NCI-H774 (cell line): ENCODE results near the gene RAG1.

Experiments
- DNase-seq: peaks from one replicate; lab custom pipeline; 2025; lab: John Stamatoyannopoulos, UW

The RAG1 gene

DNA sequence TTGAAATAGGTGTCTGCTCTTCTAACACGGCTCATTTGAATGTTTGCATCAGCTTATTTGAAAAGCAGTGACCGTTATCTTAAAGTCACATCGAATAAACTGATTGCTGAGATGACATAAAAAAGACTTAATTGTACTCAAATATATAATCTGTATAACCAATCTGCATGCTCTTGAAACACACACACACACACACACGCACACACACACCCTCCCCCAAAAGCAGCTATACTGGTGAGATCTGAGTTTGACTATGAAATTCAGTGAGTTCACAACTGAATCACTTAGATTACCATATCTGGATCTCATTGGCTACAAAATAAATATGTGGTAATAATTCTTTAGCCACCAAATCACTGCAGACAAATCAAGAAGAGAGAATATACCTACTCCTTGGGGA is 22.7 kb downstream of the RAG1 start:
- no peak for DNase-seq

DNA sequence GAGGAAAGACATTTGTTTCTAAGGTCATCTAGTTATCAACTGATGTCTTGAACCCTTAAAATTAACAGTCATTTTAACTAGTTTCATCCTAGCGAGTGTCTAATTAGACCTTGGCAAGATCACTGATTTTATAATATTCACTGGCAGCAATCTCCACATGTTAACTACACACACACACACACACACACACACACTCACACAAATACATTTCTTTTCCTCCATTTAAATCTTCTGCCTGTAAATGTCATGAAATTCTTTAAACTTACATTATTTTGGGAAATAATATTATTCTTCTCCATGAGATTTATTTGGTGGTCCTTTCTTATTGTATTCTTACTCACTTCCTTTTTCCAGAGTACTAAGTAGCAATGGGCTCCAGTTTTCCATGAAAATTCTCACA is 23.6 kb downstream of the RAG1 start:
- DNase-seq, result no peak

GRCh38 chr11:36594316-36594989 is 26.6 kb downstream of the RAG1 start, which contains the start of gene IFTAP:
Gene IFTAP (plus strand): TSS chr11:36594502. CDS start chr11:36610104, 15,602 bp downstream.
- DNase-seq, result peak; percentile 86

DNA sequence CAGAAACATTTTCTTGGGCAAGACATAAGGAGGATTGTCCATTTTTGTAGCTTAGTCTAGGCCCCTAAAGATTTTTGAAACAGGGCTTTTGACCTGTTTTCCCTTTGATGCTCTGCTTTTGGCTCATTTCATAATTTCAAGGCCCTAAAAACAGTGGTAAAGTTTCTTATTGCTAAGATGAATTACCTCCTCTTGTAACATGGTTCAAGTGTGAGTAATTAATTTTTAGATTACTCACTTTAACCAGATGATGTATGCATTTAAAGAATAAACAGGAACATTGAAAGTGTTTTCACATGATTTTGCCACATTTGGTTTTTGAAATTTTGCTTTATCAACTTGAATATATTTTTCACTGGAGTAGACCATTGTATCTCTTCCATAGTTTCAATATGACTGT is 29.1 kb downstream of the RAG1 start:
- DNase-seq, result no peak

DNA sequence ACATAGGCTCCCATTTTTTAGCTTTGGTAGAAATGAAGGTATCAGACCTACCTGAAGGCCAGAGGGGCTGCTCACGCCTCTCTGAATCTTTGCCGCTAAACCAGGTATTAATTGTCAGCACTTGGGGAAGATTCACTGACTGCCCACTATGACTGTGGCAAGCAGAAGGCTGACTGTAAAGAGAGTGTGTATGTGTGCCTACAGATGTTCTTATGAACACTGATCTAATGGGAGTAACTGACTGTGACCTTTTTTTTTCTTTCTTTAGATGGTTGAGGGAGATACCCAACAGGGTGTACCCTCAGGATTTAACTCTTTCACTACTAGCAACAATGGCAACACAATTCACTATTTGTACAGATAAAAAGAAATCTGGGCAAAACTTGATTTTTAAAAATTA is 30.2 kb downstream of the RAG1 start, which contains the start of gene RAG2:
Gene RAG2 (minus strand): TSS at position 186 of the 400 bp plus-strand sequence. CDS start 4,068 bp downstream, outside the sequence.
- DNase-seq, result no peak

DNA sequence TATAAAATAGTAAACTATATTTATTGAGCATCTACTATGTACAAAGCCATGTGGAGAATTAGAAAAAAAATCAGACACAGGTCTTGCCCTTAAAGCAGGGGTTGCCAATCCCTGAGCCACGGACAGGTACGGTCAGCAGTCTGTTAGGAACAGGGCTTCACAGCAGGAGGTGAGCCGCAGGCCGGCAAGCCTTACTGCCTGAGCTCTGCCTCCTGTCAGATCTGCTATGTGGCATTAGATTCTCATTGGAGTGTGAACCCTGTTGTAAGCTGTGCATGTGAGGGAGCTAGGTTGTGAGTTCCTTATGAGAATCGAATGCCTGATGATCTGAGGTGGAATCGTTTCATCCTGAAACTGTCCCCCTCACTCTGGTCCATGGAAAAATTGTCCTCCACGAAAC is 32.4 kb downstream of the RAG1 start:
- no peak for DNase-seq

DNA sequence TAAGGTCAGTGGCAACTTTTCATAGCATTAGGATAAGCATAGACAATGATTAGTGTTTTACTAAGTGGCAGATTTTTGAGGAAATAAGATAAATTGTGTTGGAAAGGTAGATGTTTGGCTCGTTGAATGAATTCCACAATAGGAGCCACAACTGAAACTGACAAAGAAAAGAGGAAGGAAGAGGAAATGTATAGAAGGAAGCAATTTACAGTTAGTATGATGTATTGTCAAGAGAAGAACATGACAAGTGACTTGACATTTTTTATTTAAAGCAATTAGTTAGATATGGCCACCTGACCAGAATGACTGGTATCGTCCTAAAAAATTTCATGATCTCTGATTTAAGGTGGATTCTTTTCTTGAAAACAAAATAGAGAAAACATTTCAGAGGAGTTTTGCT is 33.3 kb downstream of the RAG1 start:
- DNase-seq, result no peak

- DNase-seq, result no peak
Observed at GRCh38 chr11:36602135-36602534, 34.3 kb downstream of the RAG1 start.

GRCh38 chr11:36605221-36606216 is 37.7 kb downstream of the RAG1 start:
- no peak for DNase-seq

- no peak for DNase-seq
Observed at GRCh38 chr11:36608491-36609199, 40.8 kb downstream of the RAG1 start.

DNA sequence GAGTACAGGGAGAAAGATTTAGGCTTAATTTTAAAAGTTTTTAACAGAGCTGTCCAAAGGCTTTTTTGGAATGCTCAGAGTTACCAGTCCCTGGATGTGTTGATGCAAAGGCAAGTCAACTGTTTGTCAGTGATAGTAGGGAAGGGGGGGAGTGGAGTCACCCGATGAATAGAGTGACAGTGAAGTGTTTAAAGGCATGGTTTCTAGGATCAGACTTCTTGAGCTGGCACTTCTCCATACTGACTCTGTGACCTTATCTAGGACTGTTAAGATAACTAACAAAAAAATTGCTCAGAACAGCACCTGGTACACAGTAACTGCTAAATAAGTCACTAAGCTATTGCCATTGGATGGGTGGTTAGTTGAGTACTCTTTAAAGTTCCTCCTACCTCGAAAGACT is 41.6 kb downstream of the RAG1 start:
- no peak for DNase-seq

GRCh38 chr11:36615826-36616225 is 48.0 kb downstream of the RAG1 start:
- no peak for DNase-seq

DNA sequence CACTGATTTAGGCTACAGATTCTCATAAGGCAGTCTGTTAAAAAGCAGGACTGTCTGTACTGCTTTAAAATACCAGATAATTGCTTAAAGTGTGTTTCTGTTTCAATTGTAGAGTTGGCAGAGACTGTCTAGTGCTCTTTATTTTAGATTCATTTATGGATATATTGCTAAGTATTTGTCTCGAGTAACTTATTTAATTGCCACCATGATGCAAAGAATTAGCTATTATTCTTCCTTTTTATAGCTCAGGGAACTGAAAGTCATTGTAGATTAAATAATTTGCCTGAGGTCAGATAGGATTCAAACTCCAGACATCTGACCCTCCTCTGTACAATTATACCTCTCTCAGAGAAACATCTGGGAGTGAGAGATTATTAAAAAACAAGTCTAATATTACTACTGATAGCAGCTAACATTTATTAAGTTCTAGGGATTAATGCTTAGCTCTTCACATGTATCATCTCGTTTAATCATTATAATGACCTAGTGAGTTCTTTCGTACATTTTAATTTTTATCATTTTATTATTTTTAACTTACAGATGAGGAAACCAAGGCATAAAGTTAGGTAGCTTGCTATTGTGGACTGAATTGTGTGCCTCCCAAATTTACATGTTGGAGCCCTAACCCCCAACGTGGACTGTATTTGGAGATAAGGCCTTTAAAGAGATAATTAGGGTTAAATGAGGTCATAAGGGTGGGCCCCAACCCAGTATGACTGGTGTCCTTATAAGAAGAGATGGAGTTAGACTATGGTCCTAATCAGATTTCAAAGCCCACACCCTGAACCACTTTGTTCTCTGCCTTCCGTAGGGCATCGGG is 49.9 kb downstream of the RAG1 start:
- no peak for DNase-seq

DNA sequence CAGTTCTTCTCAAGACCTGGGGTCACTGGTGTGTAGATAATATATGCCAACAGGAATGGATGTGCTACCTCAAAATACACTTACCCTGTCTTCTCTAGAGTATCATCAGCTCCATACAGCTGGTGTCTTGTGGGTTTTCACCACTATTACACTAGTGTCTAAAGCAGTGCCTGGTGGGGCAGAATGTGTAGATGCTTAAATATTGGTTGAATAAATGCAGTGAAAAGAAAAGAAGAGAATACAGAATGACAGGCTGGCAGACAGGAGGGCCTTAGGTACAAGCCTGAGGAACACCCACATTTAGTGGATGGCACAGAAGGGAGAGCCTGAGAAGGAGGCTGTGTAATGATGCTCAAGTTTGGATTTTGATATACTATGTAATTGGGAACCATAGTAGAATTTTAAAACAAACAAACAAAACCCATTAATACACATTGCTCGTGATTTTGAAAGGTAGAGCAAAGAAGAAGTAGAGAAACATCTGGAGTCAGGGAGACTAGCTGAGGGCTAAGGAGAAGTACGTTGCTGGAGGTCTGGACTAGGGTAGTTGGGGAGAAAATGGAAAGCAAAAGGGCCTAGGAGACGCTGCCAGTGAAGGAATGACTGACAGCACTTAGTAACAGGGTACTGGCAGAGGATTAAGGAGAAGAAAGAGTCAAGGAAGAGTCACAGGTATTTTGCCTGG is 50.7 kb downstream of the RAG1 start:
- DNase-seq, result no peak

- no peak for DNase-seq
Observed at GRCh38 chr11:36619502-36619901, 51.7 kb downstream of the RAG1 start.

DNA sequence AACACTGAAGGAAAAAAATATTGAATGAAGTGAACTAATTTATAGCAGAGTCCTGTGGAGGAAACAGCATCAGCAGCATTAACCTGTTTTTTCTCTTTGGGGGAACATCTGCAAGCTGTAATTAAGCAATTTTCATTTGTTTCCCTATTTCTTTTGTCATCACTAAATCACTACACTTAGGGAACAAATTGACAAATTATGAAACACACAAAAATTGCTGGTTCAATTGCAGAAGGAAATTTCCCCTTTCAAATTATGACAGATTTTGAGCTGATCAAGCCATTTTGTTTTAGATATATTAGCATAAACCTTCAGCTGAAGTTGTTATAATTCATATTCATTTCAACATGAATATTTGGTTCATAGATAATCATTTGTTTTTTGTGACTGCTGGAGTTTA is 52.4 kb downstream of the RAG1 start:
- no peak for DNase-seq

GRCh38 chr11:36622431-36623136 is 54.8 kb downstream of the RAG1 start:
- no peak for DNase-seq

- no peak for DNase-seq
Observed at GRCh38 chr11:36623494-36623893, 55.7 kb downstream of the RAG1 start.

- no peak for DNase-seq
Observed at GRCh38 chr11:36627006-36627405, 59.2 kb downstream of the RAG1 start.

DNA sequence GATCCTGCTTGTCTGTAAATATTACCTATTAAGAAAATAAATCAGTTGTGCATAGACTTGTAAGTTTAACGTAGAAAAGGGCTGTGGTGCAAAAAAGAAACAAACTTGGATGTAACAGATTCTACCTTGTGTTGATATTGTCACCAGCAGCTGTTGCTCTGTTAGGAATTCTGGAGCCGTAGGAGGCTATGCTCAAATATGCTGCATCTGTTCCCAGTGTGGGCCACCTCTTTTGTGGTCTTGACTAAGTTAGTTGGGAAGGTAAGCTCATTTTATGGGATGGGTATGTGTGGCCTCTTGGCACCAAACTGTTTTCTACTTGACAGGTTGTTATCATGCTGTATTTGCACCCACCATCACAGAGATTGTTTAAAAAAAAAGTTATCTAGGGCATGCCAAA is 59.7 kb downstream of the RAG1 start:
- no peak for DNase-seq
